Activated CD4-positive, alpha-beta memory T cell treated with anti-CD3 and anti-CD28 coated beads, Interleukin-2, amount 10 ng/mL, durations not matched to agents 7 days and 5 days (primary cell): Measurements from ENCODE around the gene ALAD. TPM values are rescaled to one million over a fixed set of nuclear protein-coding genes. Genes with fewer than 3 reads are reported as not detected.
"Not testable (repeated sequence)": the region's sequence is repeated elsewhere in the genome, so short reads cannot be mapped to it uniquely, and the experiment has no call there.

Experiments used
- CTCF ChIA-PET: fragments of 350-600 bp; sonication (Branson Sonifier 250); formaldehyde crosslinking; loops from one replicate; lab custom pipeline; 2021; ENCODE audit warnings: antibody characterized with exemption, inconsistent platforms; lab: Charles Lee
- POLR2A ChIA-PET: fragments of 350-600 bp; sonication (Branson Sonifier 250); formaldehyde crosslinking; loops from one replicate; lab custom pipeline; 2021; ENCODE audit warnings: antibody characterized with exemption; lab: Charles Lee
- DNase-seq: peaks from one replicate; pipeline ENCODE4 v3.0.0-alpha.2; 2020
- H3K27ac Mint-ChIP-seq: one replicate; pipeline ENCODE4 v1.8.0; 2021; ENCODE audit warnings: mild to moderate bottlenecking, mixed read lengths
- H3K27me3 Mint-ChIP-seq: one replicate; pipeline ENCODE4 v1.8.0; 2021; ENCODE audit warnings: mixed read lengths
- H3K36me3 Mint-ChIP-seq: one replicate; pipeline ENCODE4 v1.8.0; 2021; ENCODE audit warnings: low read depth, mixed read lengths
- H3K4me1 Mint-ChIP-seq: one replicate; pipeline ENCODE4 v1.8.0; 2021; ENCODE audit warnings: mixed read lengths
- H3K4me3 Mint-ChIP-seq: one replicate; pipeline ENCODE4 v1.8.0; 2021; ENCODE audit warnings: mild to moderate bottlenecking, mixed read lengths
- H3K9me3 Mint-ChIP-seq: one replicate; pipeline ENCODE4 v1.8.0; 2021; ENCODE audit warnings: mixed read lengths
- total RNA-seq, 2 experiments: library from RNA; stranded (reverse); gene quantifications; one replicate each; pipeline ENCODE4 v1.2.3, GENCODE V29; 2021

Gene ALAD
- total RNA-seq, 2 experiments from 2014 or later: 25.1 to 29.0 TPM

DNA sequence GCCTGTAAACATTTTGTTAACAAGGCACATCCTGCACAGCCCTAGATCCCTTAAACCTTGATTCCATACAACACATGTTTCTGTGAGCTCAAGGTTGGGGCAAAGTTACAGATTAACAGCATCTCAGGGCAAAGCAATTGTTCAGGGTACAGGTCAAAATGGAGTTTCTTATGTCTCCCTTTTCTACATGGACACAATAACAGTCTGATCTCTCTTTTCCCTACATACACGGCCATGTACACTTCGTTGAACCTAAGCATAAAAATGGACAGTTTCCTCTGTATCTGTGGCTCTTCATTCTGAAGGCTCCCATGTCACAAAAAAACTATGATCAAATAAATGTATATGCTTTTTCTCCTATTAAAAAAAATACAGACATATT lies 21.3 kb downstream of the ALAD start:
- H3K9me3 Mint-ChIP-seq, H3K27ac Mint-ChIP-seq, CTCF ChIA-PET, H3K4me3 Mint-ChIP-seq, POLR2A ChIA-PET, H3K27me3 Mint-ChIP-seq, H3K36me3 Mint-ChIP-seq, DNase-seq: not testable (repeated sequence)
- H3K4me1 Mint-ChIP-seq: peaks cover 21% of the 10 kb centered on the region

DNA sequence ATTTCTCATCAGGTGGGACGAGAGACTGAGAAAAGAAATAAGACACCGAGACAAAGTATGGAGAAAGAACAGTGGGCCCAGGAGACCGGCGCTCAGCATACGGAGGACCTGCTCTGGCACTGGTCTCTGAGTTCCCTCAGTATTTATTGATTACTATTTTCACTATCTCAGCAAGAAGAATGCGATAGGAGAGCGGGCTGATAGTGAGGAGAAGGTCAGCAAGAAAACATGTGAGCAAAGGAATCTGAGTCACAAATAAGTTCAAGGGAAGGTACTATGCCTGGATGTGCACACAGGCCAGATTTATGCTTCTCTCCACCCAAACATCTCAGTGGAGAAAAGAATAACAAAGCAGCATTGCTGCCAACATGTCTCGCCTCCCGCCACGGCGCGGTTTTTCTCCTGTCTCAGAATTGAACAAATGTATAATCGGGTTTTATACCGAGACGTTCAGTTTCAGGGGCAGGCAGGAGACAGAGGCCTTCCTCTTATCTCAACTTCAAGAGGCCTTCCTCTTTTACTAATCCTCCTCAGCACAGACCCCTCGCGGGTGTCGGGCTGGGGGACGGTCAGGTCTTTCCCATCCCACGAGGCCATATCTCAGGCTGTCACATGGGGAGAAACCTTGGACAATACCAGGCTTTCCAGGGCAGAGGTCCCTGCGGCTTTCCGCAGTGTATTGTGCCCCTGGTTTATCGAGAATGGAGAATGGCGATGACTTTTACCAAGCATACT lies 21.8 kb downstream of the ALAD start:
- CTCF ChIA-PET, H3K27me3 Mint-ChIP-seq, H3K27ac Mint-ChIP-seq, DNase-seq, H3K9me3 Mint-ChIP-seq, POLR2A ChIA-PET, H3K4me3 Mint-ChIP-seq: not testable (repeated sequence)
- Mint-ChIP-seq H3K36me3 (peaks cover 11% of the 10 kb centered on the region), H3K4me1 (peaks cover 24% of the 10 kb centered on the region)

DNA sequence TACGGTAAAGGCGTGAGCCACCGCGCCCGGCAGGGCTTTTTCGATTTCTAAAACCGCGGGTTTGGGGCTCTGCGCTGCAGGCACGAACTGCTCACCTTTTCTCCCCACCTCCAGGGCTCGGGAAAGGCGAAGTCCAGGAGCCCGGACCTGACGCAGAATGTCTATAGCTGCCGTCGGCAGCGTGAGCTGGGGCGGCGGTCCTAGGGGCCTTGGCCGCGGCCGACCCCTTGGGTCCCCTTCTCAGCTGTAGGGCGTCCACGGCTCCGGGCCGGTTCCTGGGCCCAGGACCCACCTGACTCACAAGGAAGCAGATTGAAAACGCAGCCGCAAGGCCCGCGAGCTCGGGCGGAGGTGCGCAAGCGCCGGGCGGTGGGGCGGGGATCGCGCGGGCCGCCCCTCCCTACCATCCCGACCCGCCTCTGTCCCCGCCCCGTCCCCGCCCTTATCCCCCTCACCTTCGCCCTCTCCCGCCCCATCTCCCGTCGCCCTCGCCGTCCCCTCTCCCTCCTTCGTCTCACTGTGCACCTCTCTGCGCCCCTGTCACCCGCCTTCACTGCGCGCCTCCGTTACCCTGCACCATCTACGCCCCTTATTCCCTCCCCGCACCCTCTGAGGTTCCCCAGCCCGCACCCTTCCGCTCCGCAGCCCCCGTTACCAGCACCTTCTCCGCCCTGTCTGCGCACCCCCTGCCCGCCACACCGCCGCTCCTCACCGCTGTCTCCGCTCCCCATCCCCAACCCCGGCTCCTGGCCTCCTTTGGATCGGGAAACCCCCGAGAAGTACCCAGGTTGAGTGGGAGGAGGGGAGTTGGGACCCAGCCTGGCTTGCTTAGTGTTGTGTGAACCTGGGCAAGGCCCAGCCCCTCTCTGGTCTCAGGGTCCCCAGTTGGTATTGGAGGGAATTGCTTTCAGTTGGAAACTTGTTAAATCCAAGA lies 24.2 kb downstream of the ALAD start, which contains the start of gene HDHD3:
HDHD3 (minus strand) TSS at position 353 of the 934 bp plus-strand sequence. CDS start 2,632 bp downstream, outside the sequence.
- POLR2A ChIA-PET: interaction anchor here (0.7 to 2.3 kb wide), 11 partner anchors 9 to 102 kb away, joined by 3 to 25 read pairs (median 5); partner anchors contain the start of genes ALAD, C9orf43, CDC26 and POLE3
- Mint-ChIP-seq H3K36me3 (peaks cover 21% of the 10 kb centered on the region), H3K9me3 (no peaks in the 10 kb centered on the region)

DNA sequence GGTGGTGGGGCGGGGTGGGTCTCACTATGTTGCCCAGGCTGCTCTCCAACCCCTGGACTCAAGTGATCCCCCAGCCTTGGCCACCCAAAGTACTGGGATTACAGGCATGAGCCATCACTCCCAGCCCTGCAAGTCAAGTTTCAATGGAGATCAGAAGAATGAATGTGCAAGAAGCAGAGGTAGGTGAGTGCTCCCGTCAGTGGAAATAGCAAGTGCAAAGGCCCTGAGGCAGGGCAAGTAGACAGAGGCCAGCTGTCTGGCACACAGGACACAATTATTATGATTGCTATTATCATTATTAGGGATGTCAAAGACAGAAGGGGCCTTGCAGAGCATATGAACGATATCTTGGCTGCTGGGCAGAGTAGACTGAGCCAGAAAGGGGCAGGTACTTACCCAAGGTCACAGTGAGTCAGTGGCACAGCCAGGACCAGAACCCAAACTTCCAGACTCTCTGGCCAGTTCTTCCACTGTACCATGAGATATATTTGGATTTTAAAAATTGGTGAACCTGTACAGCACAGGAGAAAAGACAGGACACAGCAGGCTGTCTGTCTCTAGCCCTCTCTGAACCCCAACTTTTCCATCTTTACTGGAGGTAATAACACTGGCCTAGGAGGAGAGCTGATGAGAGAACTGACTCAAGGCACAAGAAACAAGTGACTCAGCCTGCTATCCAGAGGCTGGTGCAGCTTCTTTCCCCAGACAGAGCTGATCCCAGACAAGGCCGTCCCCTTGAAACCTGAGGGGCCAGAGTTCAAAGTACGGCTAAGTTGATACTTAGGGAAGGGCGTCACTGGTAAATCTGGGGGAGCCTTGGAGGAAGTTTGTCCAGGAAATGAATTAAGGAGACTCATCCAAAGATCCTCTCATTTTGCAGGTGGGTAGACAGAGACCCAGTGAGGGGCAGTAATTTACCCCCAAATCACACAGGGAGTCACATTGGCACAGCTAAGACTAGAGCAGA lies 25.7 kb downstream of the ALAD start:
- Mint-ChIP-seq H3K36me3 (peaks cover 21% of the 10 kb centered on the region), H3K27me3 (no peaks in the 10 kb centered on the region), H3K4me1 (peaks cover 16% of the 10 kb centered on the region), H3K4me3 (peak overlapping the region; percentile 76), H3K9me3 (no peaks in the 10 kb centered on the region), H3K27ac (peak overlapping the region; percentile 52)
- POLR2A ChIA-PET: interaction anchor here (1.9 to 2.3 kb wide), 3 partner anchors 27 to 35 kb away, joined by 7 to 25 read pairs (median 8); partner anchors contain the start of genes C9orf43, POLE3 and WDR31
- no peak for DNase-seq
- CTCF ChIA-PET: interaction anchor here (1.0 kb wide), 1 partner anchor 30 kb away, joined by 3 read pairs; no protein-coding TSS in a partner anchor

More for the DNA sequence above, 24.2 kb downstream of the ALAD start, which contains the start of gene HDHD3:
- CTCF ChIA-PET: interaction anchor here (0.8 to 1.5 kb wide), 7 partner anchors 12 to 281 kb away, joined by 3 to 9 read pairs (median 4); partner anchors contain the start of genes ALAD, C9orf43, CDC26 and POLE3
- peak; percentile 85 for DNase-seq
- Mint-ChIP-seq H3K4me1 (peaks cover 24% of the 10 kb centered on the region), H3K4me3 (peak within 1 kb of the TSS; percentile 76), H3K27me3 (no peaks in the 10 kb centered on the region), H3K27ac (peak within 1 kb of the TSS; percentile 67)

DNA sequence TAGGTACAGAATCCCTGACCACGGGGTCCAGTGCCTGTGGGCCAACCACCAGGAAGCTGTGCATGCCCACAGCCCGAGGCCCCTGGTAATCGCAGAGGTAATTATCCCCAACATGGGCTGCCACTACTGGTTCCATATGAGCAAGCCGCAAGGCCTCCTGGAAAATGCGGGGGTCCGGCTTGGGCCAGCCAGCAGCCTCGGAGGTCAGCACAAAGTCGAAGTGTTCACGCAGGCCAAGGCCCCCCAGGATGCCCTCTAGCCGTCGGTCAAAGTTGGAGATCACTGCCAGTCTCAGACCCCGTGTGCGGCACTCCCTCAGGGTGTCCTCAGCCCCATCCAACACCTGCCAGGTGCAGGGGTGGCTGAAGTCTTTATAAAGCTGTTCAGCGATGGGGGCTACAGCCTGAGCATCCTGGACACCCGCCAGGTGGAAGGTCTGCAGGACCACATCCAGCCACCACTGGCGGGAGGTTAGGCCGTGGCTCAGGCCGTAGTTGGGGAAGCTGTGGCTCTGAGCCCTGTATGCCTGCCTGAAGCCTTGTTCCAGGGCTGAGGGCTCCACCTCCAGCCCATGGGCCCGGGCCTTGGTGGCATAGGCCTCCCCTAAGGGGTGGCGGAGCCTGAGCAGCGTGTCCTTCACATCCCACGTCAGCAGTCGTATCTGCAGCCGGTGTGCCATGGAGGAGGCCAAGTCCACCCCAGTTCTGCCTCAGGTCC lies 27.2 kb downstream of the ALAD start:
- H3K9me3 Mint-ChIP-seq: no peaks in the 10 kb centered on the region
- no peak for DNase-seq
- H3K4me3 Mint-ChIP-seq: no peak overlapping the region
- H3K4me1 Mint-ChIP-seq: peaks cover 16% of the 10 kb centered on the region
- no peak overlapping the region for H3K27ac Mint-ChIP-seq
- no peaks in the 10 kb centered on the region for H3K27me3 Mint-ChIP-seq
- CTCF ChIA-PET: no interaction called here
- POLR2A ChIA-PET: interaction anchor here (0.6 to 0.7 kb wide), 2 partner anchors 23 to 98 kb away, joined by 3 read pairs; no protein-coding TSS in a partner anchor
- peaks cover 21% of the 10 kb centered on the region for H3K36me3 Mint-ChIP-seq

DNA sequence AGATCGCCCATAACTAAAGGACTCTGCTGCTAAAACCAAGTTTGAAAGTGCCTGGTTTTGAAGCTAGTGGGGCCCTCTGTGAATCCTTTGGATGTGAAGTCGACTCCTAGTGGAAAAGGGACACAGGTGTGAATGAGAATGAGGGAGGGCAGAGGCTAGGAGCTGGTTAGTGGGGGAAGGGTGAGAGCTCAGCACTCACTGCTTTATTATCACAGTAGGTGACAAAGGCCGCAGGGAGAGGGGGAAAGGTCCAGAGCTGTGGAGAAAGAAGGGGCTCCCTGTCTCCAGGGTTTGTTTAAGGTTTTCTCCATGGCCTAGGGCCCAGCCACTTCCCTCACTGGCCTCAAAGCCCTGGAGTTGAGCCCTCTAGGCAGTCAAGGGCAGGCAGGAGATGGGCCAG lies 27.8 kb downstream of the ALAD start:
- CTCF ChIA-PET: no interaction called here
- H3K27me3 Mint-ChIP-seq: no peaks in the 10 kb centered on the region
- no peak overlapping the region for H3K4me3 Mint-ChIP-seq
- peaks cover 21% of the 10 kb centered on the region for H3K36me3 Mint-ChIP-seq
- POLR2A ChIA-PET: interaction anchor here (1.5 kb wide), 1 partner anchor 37 kb away, joined by 3 read pairs; the partner anchor contains the start of genes C9orf43 and POLE3
- no peak overlapping the region for H3K27ac Mint-ChIP-seq
- H3K4me1 Mint-ChIP-seq: peaks cover 16% of the 10 kb centered on the region
- DNase-seq: no peak
- no peaks in the 10 kb centered on the region for H3K9me3 Mint-ChIP-seq

DNA sequence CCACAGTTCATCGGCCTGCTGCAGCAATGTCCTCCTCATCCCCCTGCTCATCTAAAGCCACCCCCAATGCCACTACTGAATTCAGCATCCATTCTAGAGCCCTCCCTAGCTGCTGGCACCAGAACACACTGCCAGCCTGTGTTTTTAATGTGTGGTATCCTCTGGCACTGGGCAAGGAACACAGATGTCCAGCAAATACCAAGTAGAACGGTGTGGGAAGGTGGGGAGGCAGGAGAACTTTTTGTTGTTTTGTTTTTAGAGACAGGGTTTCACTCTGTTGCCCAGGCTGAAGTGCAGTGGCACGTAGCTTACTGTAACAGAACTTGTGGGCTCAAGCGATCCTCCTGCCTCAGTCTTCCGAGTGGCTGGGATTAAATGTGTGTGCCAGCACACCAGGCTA lies 29.0 kb downstream of the ALAD start:
- peaks cover 21% of the 10 kb centered on the region for H3K36me3 Mint-ChIP-seq
- DNase-seq: no peak
- no peaks in the 10 kb centered on the region for H3K9me3 Mint-ChIP-seq
- CTCF ChIA-PET: no interaction called here
- no peak overlapping the region for H3K27ac Mint-ChIP-seq
- POLR2A ChIA-PET: interaction anchor here (0.9 to 1.5 kb wide), 2 partner anchors 22 to 38 kb away, joined by 3 read pairs; partner anchors contain the start of genes C9orf43 and POLE3
- no peak overlapping the region for H3K4me3 Mint-ChIP-seq
- H3K4me1 Mint-ChIP-seq: peaks cover 14% of the 10 kb centered on the region
- no peaks in the 10 kb centered on the region for H3K27me3 Mint-ChIP-seq

DNA sequence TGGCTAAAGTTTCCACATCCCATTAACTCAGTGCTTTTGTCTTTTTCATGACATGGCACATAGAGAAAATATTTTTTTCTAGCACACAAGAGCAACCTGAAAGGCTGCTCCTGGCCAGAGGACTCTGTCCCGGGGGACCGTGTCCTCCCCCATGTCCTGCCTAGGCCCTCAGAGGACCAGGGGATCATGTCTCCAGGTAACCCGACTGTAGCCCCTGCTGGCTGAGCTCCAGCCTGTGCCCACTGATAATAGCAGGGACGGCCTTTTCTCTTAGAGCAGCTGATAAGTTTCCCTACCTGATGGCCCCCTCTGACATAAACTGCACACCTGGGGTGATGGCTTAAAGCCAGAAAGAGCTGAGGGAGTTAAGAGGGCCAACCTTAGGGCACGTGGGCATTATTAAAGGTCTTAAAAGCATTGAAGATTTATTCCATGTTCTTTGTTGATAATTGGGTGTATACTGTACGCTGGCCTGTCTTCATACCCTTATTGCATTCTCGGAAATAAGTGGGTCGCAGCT lies 30.2 kb downstream of the ALAD start:
- Mint-ChIP-seq H3K27ac (no peak overlapping the region), H3K4me3 (no peak overlapping the region), H3K9me3 (no peaks in the 10 kb centered on the region), H3K27me3 (no peaks in the 10 kb centered on the region), H3K4me1 (peaks cover 13% of the 10 kb centered on the region), H3K36me3 (peaks cover 21% of the 10 kb centered on the region)
- CTCF ChIA-PET: no interaction called here
- POLR2A ChIA-PET: no interaction called here
- no peak for DNase-seq

DNA sequence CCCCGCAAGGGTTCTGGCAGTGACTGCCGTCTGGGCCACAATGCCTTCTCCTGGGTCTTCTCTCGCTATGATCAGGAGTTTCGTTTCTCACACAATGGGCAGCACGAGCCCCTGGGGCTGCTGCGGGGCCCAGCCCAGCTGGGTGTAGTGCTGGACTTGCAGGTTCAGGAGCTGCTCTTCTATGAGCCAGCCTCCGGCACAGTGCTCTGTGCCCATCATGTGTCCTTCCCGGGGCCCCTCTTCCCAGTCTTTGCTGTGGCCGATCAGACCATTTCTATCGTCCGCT lies 31.3 kb downstream of the ALAD start:
- no peak overlapping the region for H3K4me3 Mint-ChIP-seq
- CTCF ChIA-PET: interaction anchor here (0.6 kb wide), 1 partner anchor 27 kb away, joined by 3 read pairs; no protein-coding TSS in a partner anchor
- H3K27me3 Mint-ChIP-seq: no peaks in the 10 kb centered on the region
- DNase-seq: no peak
- H3K4me1 Mint-ChIP-seq: peaks cover 3% of the 10 kb centered on the region
- no peaks in the 10 kb centered on the region for H3K9me3 Mint-ChIP-seq
- peaks cover 13% of the 10 kb centered on the region for H3K36me3 Mint-ChIP-seq
- POLR2A ChIA-PET: no interaction called here
- no peak overlapping the region for H3K27ac Mint-ChIP-seq

DNA sequence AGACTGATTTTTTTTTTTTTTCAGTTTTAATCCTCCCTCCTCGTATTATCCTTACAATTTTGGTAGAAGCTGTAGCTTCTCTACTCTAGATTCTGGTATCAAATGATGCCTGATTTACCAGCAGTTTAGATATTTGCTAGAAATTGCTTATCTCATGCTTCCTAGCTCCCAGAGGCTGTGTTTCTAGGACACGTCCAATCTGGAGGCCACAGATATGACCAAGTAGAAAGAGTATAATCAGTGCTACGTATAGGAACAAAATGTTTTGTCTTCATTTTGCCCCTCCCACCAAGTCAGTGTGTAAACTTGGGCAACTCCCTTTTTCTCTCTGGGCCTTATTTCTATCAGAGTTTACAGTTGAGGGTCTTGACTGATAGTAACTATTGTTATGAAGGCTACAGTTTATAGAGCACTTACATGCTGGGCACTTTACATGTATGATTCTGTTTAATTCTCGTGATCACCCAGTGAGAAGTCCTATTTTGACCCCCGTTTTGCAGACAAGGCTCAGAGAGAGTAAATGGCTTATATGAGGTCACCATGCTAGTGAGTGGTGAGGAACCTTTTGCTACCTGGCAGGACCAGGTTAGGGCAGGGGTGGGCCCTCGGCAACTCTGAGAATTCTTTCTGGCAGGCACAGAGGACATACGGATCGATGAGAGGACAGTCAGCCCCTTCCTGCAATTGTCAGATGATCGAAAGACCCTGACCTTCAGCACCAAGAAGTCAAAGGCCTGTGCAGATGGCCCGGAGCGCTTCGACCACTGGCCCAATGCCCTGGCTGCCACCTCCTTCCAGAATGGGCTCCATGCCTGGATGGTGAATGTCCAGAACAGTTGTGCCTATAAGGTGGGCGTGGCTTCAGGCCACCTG lies 31.9 kb downstream of the ALAD start:
- no peaks in the 10 kb centered on the region for H3K9me3 Mint-ChIP-seq
- no peak overlapping the region for H3K27ac Mint-ChIP-seq
- H3K4me3 Mint-ChIP-seq: no peak overlapping the region
- H3K4me1 Mint-ChIP-seq: no peaks in the 10 kb centered on the region
- H3K27me3 Mint-ChIP-seq: no peaks in the 10 kb centered on the region
- CTCF ChIA-PET: no interaction called here
- POLR2A ChIA-PET: no interaction called here
- H3K36me3 Mint-ChIP-seq: peaks cover 10% of the 10 kb centered on the region
- no peak for DNase-seq
